Hematopoietic multipotent progenitor cell treated with erythropoietin and hydrocortisone succinate and interleukin-3 and kit ligand, for 6 days (in vitro differentiated cells): ENCODE results near the gene GSPT1.
"Not testable (repeated sequence)": the region's sequence is repeated elsewhere in the genome, so short reads cannot be mapped to it uniquely, and the experiment has no call there.

Experiments used
- DNase-seq: peaks from one replicate; pipeline ENCODE4 v3.0.0-alpha.2; 2015

GSPT1 gene

DNA sequence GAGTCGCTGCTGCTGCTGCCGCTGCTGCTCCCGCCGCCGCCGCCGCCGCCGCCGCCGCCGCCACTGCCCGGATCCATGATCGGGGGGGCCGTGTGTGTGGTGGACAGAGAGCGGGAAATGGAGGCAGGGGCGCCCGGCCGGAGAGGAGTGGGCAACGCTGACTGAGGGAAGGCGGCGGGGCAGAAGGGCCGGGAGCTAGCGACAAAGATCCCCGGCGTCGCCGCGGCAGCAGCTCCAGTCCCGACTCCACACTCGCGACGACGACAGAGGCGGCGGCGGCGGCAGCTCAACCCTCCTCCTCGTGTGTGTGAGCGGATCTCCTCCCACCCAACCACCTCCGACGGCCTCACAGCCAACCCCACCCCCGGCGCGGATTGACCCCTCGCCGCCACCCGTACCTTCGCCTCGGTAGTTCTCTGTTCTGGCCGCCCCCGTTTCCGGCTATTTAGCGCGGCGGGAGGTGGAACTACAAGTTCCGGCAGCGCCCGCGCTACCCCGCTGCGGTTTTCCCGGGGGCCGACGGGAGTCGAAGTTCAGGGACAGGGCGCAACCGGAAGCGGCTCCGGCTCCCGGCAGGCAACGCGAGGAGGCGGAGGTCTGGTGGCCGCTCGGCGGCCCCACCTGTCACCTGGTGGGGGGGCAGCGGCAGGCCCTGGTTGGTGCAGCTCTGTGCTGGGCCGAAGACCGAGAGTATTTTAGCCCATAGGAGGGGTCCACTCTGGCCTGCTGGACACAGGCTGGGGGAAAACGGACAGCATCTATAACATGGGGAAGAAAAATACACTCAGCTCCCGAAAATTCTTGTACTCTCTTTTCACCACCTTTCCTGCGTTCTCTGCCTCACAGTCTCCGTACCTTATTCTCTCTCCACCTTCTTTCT lies at the start of gene GSPT1:
Gene GSPT1 (minus strand): TSS at position 313 of the 880 bp plus-strand sequence. CDS start 236 bp downstream, at position 77.
- peak; percentile 99 for DNase-seq

DNA sequence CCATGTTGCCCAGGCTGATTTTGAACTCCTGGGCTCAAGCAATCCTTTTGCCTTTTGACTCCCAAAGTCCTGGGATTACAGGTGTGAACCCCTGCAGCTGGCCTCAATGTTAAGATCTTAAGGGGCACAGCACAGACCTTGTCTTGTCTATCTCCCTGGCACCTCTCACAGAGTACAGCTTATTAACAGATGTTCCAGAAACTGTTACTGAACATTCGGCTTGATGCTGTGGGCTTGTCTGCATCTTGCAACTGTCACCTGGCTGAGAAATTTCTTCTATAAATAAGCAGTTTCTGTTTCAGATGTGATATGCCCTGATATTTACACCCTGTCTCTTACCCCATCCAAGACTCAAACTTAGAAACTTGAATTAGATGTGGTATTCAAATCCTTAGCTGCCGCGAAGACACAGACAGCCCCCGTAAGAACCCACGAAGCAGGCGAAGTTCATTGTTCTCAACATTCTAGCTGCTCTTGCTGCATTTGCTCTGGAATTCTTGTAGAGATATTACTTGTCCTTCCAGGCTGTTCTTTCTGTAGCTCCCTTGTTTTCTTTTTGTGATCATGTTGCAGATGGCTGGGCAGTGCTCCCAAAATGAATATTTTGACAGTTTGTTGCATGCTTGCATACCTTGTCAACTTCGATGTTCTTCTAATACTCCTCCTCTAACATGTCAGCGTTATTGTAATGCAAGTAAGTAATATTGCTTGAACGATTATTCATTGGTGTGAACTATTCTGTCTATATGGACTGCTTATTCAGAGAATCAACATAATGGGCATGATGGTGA lies 49.2 kb upstream of the GSPT1 start, which contains the start of gene TNFRSF17:
Gene TNFRSF17 (plus strand): TSS at position 450 of the 791 bp plus-strand sequence. CDS start 115 bp downstream, at position 565.
- DNase-seq, result no peak

DNA sequence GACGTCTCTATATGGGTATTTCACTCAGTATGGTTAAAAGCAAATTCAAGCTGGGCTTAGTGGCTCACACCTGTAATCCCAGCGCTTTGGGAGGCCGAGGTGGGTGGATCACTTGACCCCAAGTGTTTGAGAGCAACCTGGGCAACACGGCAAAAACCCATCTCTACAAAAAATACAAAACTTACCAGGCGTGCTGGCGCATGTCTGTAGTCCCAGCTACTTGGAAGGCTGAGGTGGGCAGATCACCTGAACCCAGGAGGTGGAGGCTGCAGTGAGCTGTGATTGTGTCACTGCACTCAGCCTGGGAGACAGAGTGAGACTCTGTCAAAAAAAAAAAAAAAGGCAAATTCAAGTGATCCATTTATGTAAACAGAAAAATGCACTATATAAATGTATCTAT lies 48.0 kb upstream of the GSPT1 start:
- DNase-seq, result no peak

DNA sequence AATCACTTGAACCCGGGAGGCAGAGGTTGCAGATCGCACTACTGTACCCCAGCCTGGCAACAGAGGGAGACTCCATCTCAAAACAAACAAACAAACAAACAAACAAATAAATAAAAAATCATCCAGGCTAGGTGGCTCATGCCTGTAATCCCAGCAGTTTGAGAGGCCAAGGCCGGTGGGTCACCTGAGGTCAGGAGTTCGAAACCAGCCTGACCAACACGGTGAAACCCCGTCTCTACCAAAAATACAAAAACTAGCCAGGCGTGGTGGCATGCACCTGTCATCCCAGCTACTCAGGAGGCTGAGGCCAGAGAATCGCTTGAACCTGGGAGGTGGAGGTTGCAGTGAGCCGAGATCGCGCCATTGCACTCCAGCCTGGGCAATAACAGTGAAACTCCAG lies 47.2 kb upstream of the GSPT1 start:
- not testable (repeated sequence) for DNase-seq

DNA sequence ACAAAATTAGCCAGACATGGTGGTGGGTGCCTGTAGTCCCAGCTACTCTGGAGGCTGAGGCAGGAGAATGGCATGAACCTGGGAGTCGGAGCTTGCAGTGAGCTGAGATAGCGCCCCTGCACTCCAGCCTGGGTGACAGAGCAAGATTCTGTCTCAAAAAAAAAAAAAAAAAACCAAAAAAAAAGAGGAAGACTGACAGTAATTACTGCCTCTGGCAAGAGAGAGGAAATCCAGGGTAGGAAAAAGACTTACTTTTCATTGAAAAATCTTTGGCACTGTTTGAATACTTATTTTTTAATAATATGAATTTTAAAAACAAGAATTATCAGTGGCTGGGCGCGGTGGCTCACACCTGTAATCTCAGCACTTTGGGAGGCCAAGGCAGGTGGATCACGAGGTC lies 46.7 kb upstream of the GSPT1 start:
- DNase-seq, result not testable (repeated sequence)

DNA sequence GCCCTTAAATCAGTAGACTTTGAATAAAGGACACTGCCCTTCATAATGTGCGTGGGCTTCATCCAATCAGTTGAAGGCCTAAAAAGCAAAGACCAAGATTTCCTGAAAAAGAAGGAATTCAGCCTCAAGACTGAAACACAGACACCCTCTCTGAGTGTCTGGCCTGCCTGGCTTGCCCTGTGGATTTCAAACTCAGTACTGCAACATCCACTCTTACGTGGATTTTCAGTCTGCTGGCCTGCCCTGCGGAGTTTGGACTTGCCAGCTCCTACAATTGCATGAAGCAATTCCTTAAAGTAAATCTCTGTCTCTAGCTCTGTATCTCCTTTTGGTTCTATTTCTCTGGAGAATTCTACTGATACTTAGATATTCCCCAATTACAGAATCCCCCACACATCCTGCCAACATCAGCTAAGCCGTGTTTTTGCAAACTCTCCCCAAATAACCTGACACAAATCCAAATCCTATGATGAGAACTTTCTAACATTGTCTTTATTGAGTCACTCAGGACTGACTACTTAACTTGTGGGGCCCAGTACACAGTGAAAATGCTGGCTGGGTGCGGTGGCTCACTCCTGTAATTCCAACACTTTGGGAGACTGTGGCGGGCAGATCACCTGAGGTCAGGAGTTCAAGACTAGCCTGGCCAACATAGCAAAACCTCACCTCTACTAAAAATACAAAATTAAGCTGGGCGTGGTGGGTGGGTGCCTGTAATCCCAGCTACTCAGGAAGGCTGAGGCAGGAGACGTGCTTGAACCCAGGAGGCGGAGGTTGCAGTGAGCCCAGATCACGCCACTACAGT lies 42.0 kb upstream of the GSPT1 start:
- DNase-seq, result no peak

DNA sequence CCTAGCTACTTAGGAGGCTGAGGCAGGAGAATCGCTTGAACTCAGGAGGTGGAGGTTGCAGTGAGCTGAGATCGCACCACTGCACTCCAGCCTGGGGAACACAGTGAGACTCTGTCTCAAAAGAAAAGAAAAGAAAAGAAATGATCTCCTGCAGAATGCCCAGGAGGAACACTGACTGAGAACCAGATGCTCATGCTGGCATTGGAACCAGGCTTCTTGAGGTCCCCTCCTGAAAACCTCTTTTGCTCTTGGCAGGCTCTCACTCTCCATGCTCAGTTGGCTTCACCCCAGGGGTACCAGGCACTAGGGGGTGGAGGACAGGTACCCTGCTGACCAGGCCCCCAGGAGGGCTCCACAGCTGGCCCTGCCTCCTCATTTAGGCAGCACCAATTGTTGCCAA lies 40.8 kb upstream of the GSPT1 start:
- no peak for DNase-seq

DNA sequence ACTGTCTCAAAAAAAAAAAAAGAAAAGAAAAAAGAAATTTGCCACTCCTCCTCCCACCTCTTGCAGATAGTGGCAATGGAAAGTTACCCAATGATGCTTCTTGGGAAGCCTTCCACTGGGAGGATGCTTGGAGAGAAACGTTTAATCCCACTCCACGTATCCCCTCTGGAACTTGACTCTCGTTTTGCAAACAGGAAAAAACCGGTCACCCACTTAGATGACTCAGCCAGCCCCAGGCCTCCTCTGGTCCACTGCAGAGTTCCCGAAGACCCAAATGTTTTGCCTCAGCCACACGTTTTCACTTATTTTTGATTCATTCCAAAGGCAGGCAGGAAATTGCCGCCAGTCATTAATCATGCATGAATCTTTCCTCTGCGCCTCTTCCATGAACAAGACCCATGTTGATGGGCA lies 40.0 kb upstream of the GSPT1 start:
- no peak for DNase-seq

DNA sequence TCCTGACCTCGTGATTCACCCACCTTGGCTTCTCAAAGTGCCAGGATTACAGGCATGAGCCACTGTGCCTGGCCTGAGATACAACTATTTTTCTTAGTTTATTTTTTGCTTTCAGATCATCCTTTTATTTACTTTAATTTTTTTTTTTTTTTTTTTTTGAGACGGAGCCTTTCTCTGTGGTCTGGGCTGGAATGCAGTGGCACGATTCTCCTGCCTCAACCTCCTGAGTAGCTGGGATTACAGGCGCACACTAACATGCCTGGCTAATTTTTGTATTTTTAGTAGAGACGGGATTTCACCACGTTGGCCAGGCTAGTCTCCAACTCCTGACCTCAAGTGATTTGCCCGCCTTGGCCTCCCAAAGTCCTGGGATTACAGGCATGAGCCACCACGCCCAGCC lies 37.8 kb upstream of the GSPT1 start:
- not testable (repeated sequence) for DNase-seq

DNA sequence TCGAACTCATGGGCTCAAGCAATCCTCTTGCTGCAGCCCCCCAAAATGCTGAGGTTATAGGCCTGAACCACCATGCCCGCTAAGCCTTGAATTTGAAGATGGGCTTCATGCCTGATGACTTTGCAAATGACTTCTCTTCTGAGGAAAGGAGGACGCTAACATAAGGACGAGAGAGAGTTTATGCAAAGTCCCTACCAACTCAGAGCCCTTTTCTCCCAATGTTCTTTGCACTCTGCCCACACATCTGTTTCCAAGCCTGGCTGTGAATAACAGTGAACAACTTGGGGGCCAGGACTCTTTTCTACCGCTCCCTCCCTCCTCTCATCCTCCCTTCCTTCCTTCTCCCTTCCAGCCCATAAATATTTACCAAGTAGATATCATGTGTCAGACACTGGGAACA lies 34.6 kb upstream of the GSPT1 start:
- DNase-seq, result no peak

DNA sequence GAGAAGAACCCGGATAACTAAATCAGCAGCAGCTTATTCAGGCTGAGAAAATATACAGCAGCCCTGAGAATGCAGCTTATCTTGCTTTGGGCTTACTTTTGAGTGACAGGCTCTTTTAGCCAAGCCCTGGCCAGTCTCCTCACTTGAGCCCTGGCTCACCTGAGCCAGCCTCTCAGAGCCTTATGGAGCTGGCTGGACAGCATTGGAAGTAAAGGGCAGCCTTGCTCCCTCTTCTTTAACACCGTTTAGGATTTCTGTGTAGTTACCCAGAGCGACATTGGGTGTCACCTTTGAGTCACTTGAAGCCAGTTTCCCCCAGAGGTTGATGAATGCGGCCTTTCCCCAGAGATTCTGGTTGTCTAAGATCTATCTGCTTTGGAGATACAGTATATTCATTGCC lies 33.8 kb upstream of the GSPT1 start:
- peak; percentile 83 for DNase-seq

DNA sequence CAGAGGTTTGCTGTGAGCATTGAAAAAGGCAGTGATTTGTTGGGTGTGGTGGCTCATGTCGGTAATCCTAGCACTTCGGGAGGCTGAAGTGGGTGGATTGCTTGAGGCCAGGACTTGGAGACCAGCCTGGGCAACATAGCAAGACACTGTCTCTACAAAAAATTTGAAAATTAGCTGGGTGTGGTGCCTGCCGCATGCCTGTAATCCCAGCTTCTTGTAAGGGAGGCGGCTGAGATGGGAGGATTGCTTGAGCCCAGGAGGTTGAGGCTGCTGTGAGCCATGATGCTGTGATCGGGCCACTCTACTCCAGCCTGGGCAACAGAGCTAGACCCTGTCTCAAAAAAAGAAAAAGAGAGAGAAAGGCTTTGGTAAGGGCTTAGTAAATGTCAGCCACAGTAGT lies 33.1 kb upstream of the GSPT1 start:
- DNase-seq, result no peak

DNA sequence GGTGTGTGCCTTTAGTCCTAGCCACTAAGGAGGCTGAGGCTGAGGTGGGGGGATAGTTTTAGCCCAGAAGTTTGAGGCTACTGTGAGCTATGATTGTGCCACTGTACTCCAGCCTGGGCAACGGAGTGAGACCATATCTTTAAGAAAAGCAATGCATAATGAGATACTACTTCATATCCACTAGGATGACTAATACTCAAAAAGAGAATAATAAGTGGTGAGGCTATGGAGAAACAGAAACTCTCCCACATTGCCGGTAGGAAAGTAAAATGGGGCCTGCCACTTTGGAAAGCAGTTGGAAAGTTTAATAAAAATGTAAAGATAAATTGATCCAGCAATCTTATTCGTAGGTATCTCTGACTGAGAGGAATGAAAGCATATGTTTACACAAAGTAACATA lies 30.7 kb upstream of the GSPT1 start:
- DNase-seq, result no peak

DNA sequence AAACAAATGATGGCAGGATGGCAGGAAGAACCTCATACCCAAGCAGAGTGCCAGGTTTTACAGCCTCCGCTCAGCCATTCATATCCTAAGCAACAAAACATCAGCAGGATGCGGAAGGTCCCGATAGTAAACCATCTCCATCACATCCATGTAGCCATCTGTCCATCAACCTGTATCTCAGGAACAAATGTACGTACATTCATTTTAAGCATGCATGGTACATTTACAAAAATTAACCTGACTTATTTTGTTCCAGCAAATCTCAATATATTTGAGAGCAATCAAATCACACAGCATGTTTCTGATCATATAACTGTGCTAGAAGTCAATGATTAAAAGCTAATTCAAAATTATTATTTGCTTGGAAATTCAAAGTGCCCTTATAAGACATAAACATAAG lies 26.2 kb upstream of the GSPT1 start, which contains the start of gene NPIPB2:
Gene NPIPB2 (minus strand): TSS at position 101 of the 400 bp plus-strand sequence. CDS start 0 bp downstream, at position 101.
- not testable (repeated sequence) for DNase-seq

DNA sequence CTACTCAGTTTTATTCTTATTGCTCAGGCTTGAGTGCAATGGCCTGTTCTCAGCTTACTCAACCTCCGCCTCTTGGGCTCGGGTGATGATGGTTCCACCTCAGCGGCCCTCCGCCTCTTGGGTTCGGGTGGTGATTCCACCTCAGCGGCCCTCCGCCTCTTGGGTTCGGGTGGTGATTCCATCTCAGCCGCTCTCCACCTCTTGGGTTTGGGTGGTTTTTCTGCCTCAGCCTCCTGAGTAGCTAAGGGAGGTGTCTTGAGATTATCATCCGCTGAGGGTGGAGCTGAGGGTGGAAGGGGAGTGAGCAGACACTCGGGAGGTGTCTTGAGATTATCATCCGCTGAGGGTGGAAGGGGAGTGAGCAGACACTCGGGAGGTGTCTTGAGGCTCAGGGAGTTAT lies 11.6 kb upstream of the GSPT1 start:
- peak; percentile 49 for DNase-seq

DNA sequence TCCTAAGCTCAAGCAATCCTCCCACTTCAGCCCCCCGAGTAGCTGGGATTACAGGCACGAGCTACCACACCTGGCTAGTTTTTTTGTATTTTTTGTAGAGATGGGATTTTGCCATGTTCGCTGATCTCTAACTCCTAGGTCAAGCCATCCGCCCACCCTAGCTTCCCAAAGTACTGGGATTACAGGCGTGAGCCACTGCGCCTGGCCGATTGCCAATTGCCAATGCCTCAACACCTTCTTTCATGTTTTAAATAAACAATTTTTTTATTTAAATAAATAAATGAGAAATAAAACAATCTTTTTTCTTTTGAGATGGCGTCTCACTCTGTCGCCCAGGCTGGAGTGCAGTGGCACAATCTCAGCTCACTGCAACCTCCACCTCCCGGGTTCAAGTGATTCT lies 8.3 kb upstream of the GSPT1 start:
- not testable (repeated sequence) for DNase-seq

DNA sequence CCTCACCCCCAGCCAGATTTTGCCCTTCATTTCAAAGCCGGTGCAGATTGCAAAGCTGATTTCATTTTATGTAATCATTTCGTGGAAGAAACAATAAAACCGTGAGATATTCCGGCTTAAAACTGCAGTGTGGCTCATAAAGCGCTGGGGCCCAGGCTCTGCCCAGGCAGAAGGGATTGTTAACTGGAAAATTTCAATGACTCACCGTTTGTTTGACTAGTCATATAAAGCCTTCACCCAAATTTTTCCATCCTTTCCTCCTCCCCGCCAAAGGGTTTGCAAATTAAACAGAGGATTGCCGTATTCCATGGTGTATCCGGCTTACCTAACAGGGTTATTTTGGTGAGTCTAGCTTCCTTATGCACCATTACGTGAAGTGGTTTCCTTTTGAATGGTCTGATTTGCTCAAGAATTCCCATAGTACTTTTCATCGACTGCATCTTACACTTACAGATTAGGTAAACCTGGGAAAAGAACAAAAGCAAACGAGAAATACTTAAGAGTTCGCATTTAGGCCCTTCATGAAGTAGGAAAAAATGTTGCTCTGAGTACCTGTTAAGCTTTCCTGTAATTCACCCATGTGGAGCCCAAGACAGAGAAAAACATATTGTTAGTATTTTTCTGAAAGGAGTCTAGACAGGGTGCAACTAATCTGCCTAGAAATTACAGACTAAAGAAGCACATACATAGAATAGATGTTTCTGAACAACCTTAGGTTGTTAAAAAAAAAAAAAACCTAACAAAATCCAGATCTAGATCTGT lies 949 bp upstream of the GSPT1 start:
- DNase-seq, result no peak

DNA sequence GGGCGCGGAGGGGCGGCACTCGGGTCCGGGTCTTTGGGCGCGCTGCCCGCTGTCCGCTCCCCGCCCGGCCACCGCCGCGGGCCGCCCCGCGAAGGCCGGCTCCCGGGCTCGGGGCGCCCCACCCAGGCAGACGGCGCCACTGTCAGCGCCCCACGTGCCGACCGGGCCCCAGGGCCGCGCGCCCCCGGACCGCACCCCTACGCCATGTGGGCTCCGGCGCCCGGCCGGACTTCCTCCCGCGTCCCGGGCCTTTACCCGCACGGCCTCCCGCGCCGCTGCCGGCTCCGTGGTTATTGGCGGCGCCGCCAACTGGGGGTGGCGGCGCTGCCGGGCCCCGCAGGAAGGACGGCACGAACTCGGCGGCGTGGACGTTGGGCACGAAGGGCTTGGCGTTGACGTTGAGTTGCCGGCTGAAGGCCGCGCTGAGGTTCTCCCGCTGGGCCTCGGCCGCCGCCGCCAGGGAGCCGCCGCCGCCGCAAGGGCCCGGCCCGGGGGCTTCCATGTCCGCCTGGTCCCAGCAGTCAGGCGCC lies 577 bp downstream of the GSPT1 start:
- peak; percentile 60 for DNase-seq

DNA sequence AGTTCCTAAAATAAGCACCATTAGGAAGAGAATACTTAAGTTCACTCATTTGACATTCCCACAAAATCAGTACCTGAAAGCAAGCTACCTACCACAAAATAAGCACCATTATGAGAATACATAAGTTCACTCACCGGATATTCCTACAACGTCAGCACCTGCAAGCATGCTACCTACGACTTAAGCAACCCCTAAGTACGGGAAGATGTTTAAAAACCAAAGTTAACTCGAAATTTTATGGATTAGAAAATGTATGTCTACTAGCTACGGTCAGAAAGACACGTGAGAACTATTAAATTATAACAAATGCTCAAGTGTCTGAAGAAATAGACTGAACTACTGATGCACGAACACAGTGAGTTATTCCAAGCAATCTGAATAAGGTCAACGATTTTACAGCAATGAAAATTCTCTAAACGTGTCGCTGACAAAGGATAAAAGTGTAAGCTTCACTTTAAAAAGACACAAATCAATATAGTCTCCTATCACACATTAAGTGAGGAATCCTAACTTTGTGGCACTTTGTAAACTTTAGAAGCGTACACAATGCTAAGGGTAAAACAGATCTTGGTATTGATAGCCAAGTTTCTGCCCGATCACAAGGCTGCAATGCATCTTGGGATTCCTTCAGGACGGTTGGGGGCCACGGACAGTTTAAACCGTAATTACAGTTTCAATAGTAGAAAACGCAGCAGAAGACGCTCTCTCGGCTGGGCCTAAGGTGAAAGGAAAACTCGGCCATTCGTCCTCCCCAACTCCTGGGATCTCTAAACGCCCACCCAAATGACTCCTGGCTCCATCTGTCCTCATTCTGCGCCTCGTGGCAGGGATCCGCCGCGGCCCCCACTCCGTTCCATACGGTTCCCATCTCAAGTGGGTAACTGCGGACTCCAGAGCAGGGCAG lies 1.3 kb downstream of the GSPT1 start:
- DNase-seq, result peak; percentile 82

DNA sequence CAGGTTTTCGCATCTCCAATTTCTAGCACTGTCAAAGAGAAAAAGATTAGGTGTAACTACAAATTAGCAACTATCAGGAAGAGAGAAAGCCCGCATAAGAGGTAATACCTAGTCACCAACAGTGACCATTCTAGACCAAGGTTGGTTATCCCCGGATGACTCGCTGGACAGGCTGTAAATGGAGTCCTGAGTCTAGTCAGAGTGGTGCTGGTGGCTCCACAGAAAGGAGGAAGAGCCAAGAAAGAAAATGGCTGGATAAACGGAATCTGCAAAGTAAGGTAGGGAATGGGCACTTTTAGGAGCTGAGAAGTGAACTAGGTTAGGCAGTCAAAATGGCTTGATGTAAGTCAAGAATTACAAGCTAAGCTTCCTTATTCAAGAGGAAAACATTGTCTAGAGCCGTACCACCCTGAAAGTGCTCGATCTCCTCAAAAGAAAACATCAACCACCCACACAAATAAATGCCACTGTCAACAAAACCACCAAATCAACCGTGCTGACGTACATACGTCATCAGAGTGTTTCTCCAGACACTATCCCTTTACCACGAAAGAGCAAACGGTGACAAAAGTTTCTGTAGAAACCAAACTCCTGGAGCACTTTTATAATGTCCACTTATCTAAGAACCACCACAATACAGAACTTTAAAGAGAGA lies 2.2 kb downstream of the GSPT1 start:
- peak; percentile 35 for DNase-seq
